DND-41 (cell line): ENCODE results near the gene COL19A1.

Experiments
- CTCF ChIP-seq: IDR thresholded peaks from 2 replicates; pipeline ENCODE4 v1.5.1; 2012; ENCODE audit warnings: borderline replicate concordance, low read length, moderate library complexity, mild to moderate bottlenecking; ENCODE audit not compliant: poor library complexity, severe bottlenecking; ENCODE audit errors: extremely low read depth
- EZH2 ChIP-seq: IDR thresholded peaks from 3 replicates; pipeline ENCODE4 v1.6.1; 2012; ENCODE audit warnings: borderline replicate concordance, low read depth, mild to moderate bottlenecking, moderate library complexity, low read length, inconsistent platforms; ENCODE audit not compliant: severe bottlenecking

GRCh38 chr6:69901361-69901760 is 35.0 kb downstream of the COL19A1 start:
- TF ChIP-seq CTCF = no peak
- no peak for TF ChIP-seq EZH2
